Right ventricle myocardium inferior (tissue), 1 donor: ENCODE results near the gene CDK14. TPM values are rescaled to one million over a fixed set of nuclear protein-coding genes. Genes with fewer than 3 reads are reported as not detected.

Experiments
- ATAC-seq: fragments of 200-7000 bp; cut with Tn5 transposase; one replicate; pipeline ENCODE4 v1.9.1; 2020; ENCODE audit warnings: mild to moderate bottlenecking, moderate library complexity
- DNase-seq: peaks from one replicate; pipeline ENCODE4 v3.0.0; 2021; ENCODE audit errors: missing footprints
- intact Hi-C: fragments of 100-400 bp; cut with DNase I; formaldehyde crosslinking; loops from one replicate; pipeline ENCODE4 v1.11.0; 2022
- total RNA-seq: library from RNA; stranded (reverse); fragmentation: NEBNext Ultra II Directional; extraction: Animal tissue kit (Norgen Biotek cat#: 25700); gene quantifications from one replicate; pipeline ENCODE4 v1.2.1, GENCODE V29; 2021
- donor health status: DM: no; HTN: yes; CAD: no; lungs with severe emphysema.

Gene CDK14
- total RNA-seq, 1 donor from 2014 or later: 26.3 TPM

DNA sequence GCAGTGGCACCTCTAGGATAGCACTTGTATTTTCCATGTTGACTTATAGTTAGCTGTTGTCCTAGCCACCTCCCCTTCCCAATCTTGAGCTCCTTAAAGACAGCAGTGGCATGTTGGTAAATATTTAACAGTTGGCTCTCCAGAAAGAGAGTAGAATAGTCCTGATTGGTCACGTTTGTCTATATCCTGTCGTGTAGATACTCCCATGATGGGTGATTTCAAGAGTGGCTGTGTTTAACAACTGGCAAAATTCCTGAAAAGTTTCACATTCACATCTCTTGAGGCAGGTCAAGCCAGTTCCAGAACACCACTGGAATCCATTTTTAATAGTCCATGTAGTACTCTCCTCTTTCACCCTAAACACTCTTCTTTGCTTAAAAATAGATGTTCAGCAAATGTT, 599.9 kb downstream of the CDK14 start:
- ATAC-seq (no peak), DNase-seq (no peak)
- intact Hi-C loops: no loop called here

- no peak for ATAC-seq
- intact Hi-C loops: no loop called here
- no peak for DNase-seq
Observed at GRCh38 chr7:91198371-91198770, 602.2 kb downstream of the CDK14 start.

GRCh38 chr7:91199601-91200000, 603.5 kb downstream of the CDK14 start:
- intact Hi-C loops: no loop called here
- DNase-seq: no peak
- ATAC-seq: no peak

- DNase-seq: no peak
- intact Hi-C loops: no loop called here
- no peak for ATAC-seq
Observed at GRCh38 chr7:91201442-91202113, 605.5 kb downstream of the CDK14 start.

DNA sequence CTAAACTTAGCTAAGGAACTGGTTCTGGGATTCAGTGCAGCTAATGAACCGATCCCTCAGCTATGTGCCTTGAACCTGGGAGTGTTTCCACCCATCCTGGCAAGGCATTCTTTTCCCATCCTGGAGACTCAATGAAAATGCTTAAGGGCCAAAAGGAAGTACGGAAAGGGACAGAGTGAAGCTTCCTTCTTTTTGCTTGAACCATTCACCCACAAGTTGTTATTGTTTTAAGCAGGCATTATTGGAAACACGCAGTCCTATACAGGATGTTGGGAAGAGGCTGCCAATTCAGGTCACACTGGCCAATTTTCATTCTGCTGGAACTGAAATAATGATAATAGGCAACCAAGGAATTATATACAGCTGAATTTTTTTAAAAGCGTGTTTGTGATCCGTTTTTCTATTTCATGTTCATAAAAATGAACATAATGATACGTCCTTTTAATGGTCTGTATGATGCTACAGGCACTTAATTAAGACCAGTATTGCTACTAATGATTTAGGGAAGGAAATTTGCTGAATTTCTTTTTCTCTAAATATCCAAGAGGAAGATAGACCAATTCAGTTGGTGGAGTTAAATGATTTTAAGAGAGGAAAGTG, 610.3 kb downstream of the CDK14 start:
- ATAC-seq: no peak
- intact Hi-C loops: no loop called here

DNA sequence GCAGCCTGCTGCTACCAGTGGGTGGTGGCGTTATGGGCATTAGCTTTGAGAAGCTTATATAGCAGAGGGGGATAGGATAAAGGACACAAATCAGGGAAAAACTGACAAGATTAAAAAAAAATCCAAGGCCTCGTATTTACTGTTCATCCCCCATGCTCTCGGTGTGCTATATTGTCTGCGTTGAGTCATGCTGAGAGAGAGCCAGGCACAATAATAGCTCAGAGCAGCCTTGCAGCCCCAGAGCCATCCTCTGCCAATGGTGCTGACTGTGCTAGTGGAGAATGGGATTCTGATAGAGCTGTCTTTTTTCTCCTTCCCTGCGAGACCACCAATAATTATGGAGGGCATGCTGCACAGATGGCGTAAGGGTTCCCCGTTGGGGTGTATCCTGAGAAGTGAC, 616.5 kb downstream of the CDK14 start:
- ATAC-seq: peak; percentile 69
- DNase-seq: no peak
- intact Hi-C loops: no loop called here

More for the DNA sequence above, 610.3 kb downstream of the CDK14 start:
- DNase-seq: no peak

DNA sequence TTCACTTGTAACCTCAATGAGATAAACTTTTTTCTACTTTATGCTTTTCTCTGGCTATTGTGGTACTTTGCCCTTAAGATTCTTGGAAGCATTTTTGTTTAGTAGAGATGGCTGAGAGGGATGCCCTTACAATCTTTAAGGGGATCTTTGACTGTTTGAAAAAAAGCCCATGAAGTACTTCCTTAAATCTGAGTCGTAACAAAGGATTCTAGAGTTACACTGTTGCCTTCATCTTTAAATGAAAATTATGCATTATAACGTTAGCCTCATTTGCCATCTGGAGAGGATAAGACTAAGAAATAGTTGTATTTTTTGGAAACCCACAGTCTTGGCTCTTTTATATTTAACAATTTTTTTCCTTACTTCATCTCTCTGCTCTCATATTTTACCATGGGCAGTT, 630.3 kb downstream of the CDK14 start:
- no peak for DNase-seq
- intact Hi-C loops: no loop called here
- no peak for ATAC-seq

- intact Hi-C loops: no loop called here
- DNase-seq: no peak
- no peak for ATAC-seq
Observed at GRCh38 chr7:91228327-91228726, 632.2 kb downstream of the CDK14 start.

DNA sequence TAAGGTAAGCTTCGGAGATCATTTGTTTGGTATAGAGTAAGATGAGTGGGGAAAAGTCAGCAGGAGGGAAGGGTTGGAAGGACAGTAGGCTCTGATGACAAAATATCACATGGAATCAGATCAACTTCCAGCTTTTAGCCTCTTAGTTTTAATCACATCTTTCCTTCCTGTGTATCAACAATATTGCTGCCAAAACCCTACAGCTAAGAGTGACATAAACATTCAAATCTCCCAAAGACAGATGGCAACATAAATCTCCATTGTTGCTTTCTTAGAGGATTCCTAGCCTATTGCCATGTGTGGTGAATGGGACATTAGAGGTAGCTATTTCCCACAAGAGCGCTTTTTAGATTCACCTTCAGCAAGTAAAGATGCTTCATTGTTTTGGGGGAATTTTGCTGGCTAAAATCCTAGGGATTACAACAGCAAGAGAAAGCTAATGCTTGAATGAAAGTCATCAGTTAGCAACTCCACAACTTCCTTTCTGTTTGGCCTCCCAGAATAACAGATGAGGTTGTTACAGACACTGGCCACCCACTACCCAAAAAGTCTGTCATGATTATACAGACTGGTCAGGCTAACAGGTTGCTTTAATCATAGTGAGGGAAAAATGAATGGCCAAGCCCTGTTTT, 632.9 kb downstream of the CDK14 start:
- intact Hi-C loops: no loop called here
- DNase-seq (no peak), ATAC-seq (no peak)

- DNase-seq (no peak), ATAC-seq (no peak)
- intact Hi-C loops: no loop called here
Observed at GRCh38 chr7:91230100-91230499, 634.0 kb downstream of the CDK14 start.

- ATAC-seq (no peak), DNase-seq (no peak)
- intact Hi-C loops: no loop called here
Observed at GRCh38 chr7:91230503-91230902, 634.4 kb downstream of the CDK14 start.

GRCh38 chr7:91233212-91233611, 637.1 kb downstream of the CDK14 start:
- ATAC-seq (no peak), DNase-seq (no peak)
- intact Hi-C loops: no loop called here

GRCh38 chr7:91235211-91235832, 639.2 kb downstream of the CDK14 start:
- intact Hi-C loops: no loop called here
- DNase-seq (no peak), ATAC-seq (no peak)

DNA sequence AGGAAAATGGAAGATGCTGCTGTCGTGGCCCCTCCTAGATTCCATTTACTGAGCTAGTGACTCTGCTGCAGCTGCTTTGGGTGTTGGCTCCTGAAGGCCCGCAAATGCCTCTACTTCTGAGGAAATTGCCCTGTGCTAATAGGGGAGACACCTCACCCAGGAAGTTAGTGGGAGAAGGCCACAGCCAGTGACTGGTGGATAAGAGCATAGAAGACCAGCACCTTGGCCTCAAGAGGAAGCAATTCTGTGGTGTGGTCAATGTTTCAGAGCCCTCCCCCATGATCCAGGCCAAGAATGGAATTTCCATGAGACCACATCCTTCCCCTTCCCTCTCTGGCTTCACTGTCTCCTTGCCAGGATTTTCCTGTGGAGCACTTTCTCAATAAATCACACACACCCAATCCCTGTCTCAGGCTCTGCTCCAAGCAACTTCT, 643.1 kb downstream of the CDK14 start:
- ATAC-seq (no peak), DNase-seq (no peak)
- intact Hi-C loops: no loop called here

- ATAC-seq (no peak), DNase-seq (no peak)
- intact Hi-C loops: no loop called here
Observed at GRCh38 chr7:91239772-91240171, 643.7 kb downstream of the CDK14 start.

- intact Hi-C loops: no loop called here
- ATAC-seq (peak; percentile 34), DNase-seq (no peak)
Observed at GRCh38 chr7:91240376-91240941, 644.3 kb downstream of the CDK14 start.

DNA sequence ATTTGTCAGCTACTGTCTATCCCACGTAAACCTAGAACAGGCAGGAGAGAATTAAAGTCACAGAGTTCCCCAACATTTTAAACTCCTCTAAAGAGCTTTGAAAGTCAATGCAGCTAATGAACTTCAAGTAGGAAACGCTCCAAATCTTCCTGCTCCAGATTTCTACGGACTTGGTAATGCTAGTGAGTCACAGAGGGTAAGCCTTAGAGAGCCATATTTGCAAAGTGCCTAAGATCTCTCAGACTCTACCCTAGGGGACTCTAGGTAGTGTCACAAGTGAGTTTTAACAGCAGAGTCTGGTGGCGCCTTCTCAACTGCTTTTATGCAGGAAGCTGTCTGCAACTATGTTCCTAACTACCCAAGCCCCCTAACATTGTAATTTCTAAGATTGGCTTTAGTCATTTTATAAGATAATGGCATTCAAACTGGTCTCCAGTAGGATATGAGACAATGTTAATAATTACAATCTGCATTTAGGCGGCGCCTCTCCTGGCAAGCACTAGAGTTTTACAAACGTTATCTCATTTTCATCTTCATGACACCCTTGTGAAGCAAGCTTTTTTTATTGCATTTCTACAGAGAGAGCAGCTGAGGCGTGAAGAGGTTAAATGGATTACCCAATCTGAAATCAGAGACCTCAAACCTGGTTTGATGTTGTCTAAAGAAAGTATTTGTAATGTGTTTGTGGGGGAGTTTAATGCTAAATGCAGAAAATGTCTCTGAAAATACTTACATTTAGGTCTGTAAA, 646.1 kb downstream of the CDK14 start:
- intact Hi-C loops: no loop called here
- no peak for ATAC-seq

GRCh38 chr7:91243591-91244301, 647.6 kb downstream of the CDK14 start:
- intact Hi-C loops: no loop called here
- DNase-seq (no peak), ATAC-seq (no peak)

More for the DNA sequence above, 646.1 kb downstream of the CDK14 start:
- no peak for DNase-seq
